GM10847 (cell line): ENCODE measurements around the gene RCOR3.

Source experiments
- POLR2A ChIP-seq: IDR thresholded peaks from 2 replicates; pipeline ENCODE4 v1.6.1; 2011; ENCODE audit not compliant: insufficient read length; ENCODE audit errors: extremely low read depth

Gene RCOR3

GRCh38 chr1:211258756-211259637 lies at the start of gene RCOR3:
RCOR3 (plus strand) TSS chr1:211259366; CDS start chr1:211259561, 195 bp downstream.
- TF ChIP-seq POLR2A: peak; percentile 70

GRCh38 chr1:211210052-211210451 lies 49.1 kb upstream of the RCOR3 start:
- TF ChIP-seq POLR2A: no peak

GRCh38 chr1:211210965-211211364 lies 48.2 kb upstream of the RCOR3 start:
- TF ChIP-seq POLR2A: no peak

- TF ChIP-seq POLR2A: no peak
Observed at GRCh38 chr1:211213702-211214101, 45.5 kb upstream of the RCOR3 start.

DNA sequence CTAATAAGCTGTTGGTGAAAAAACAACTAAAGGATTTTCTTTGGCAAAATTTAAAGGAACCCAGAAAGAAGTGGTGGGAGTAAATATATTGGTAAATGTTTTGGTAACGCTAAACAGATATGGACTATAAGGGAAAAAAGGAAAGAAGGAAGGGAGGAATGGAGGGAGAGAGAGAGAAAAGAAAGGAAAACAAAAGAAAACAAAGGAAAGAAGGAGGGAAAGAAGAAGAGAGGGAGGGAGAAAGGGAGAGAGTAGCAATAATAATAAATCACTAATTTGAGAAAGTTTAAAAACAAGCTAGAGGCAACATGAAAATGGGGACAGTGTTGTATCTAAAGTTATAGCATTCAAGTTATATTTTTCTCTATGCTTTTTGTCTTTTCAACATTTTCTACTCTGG lies 43.6 kb upstream of the RCOR3 start:
- TF ChIP-seq POLR2A: no peak

DNA sequence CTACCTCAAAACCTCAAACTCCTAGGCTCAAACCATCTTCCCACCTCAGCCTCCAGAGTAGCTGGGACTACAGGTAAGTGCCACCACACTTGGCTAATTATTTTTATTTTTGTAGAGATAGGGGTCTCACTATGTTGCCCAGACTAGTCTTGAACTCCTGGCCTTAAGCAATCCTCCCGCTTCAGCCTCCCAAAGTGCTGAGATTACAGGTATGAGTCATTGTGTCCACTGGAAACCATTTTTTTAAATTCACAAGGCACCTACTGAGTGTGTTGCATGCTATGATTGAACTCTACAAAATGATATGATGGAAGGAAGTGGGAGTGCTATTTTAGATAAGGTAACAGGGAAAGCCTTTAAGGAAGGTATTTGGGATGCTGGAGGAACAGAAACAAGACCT lies 41.8 kb upstream of the RCOR3 start:
- no peak for TF ChIP-seq POLR2A

DNA sequence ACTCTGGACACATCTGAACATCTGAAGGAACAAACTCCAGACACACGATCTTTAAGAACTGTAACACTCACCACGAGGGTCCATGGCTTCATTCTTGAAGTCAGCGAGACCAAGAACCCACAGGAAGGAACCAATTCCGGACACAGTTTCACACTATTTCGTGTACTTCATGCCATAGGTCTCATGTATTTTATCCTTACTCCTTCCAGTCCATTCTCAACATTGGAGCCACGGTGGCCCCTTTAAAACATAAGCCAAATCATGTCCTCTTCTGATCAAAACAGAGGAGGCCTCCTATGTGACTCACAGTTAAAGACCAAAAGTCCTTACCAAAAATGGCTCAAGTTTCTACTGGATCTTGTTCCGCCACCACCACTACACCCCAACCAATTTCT lies 29.8 kb upstream of the RCOR3 start:
- TF ChIP-seq POLR2A: no peak

DNA sequence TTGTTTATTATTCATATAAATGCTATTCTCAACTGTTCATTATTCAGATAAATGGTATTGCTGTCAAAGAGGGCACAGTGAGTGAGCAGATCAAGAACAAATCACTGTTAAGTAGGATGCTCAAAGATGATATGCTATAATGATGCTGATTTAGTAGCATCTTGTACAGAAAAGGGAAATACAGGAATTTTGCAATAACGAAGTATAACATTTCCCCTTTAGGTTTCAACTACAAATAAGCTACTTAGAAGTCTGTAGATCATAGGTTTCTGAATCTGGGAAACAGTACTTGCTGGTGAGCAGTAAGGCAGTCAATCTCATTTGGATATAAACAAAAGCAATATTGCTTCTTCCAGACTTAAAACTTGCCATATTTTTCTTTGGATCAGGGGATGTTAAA lies 27.3 kb upstream of the RCOR3 start:
- TF ChIP-seq POLR2A: no peak

DNA sequence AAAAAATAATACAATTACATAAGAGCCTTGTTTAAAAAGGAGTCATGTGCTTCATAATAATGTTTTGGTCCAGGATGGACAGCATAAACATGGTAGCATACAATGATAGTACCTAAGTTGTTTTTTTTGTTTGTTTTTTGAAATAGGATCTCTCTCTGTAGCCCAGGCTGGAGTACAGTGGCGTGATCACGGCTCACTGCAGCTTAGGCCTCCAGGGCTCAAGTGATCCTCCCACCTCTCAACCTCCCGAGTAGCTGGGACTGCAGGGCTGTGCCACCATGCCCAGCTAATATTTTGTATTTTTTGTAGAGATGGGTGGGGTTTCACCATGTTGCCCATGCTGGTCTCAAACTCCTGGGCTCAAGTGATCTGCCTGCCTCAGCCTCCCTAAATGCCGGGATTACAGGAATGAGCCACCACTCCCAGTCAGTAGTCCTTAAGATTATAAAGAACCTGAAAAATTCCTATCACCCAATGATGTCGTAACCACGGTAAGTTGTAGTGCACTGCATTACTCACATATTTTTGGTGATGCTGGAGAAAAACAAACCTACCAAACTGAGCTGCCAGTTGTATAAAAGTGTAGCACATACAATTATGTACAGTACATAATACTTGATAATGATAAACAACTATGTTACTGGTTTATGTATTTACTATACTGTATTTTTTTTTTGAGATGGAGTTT lies 22.4 kb upstream of the RCOR3 start:
- TF ChIP-seq POLR2A: no peak

DNA sequence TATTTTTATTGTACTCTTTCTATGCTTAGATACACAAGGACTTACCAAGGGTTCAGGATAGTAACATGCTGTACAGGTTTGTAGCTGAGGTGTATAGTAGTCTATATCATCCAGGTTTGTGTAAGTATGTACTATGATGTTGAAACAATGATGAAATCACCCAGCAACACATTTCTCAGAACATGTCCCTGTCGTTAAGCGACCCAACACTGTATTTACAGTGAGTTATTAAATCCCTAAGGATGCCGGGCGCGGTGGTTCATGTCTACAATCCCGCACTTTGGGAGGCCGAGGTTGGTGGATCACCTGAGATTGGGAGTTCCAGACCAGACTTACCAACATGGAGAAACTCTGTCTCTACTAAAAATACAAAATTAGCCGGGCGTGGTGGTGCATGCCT lies 21.6 kb upstream of the RCOR3 start:
- no peak for TF ChIP-seq POLR2A

DNA sequence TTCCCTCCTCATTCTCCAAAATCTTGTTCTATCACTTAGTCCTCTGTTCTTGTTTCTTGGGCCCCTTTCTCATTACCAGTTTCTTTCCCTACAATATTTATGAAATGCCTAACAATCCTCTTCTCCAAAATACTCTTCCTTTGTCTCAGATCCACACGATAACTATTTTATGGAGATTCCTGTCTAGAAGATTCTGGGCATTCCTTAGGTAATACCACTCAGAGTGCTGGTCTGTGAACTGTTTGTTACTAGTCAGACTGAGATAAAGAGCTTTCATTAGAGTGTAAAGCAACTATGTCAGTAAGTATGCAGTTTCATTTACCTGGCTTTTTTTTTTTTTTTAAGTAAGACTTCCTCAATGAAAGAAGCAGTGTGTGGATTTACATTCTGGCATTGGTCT lies 18.1 kb upstream of the RCOR3 start:
- TF ChIP-seq POLR2A: no peak

GRCh38 chr1:211247921-211248320 lies 11.2 kb upstream of the RCOR3 start:
- TF ChIP-seq POLR2A: no peak

GRCh38 chr1:211257826-211258225 lies 1.3 kb upstream of the RCOR3 start:
- no peak for TF ChIP-seq POLR2A

- no peak for TF ChIP-seq POLR2A
Observed at GRCh38 chr1:211258310-211258755, 833 bp upstream of the RCOR3 start.

DNA sequence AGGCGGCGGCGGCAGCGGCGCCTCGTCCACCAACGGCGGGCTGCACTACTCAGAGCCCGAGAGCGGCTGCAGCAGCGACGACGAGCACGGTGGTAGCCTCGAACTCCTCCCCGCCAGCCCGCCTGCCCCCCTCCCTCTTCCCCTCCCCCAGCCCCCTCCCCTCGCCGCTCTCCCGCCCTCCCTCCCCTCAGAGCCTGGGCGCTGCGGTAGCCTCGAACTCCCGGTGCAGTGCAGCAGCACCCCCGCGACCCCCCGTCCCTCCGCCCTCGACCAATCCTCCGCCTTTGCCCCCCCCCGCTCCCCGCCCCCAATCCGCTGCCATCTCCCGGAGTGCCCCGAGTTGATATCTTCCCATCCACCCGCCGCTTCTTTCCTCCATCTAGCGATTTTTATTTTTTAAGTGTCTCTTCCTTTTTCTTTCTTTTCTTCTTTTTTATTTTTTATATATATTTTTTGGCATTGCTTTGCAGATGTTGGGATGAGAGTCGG lies 516 bp downstream of the RCOR3 start:
- TF ChIP-seq POLR2A: peak; percentile 2
